Measurements from ENCODE around the gene ACTA1. TPM values are rescaled to one million over a fixed set of nuclear protein-coding genes. Genes with fewer than 3 reads are reported as not detected.
"Not testable (repeated sequence)": the region's sequence is repeated elsewhere in the genome, so short reads cannot be mapped to it uniquely, and the experiment has no call there.

The ACTA1 gene
- total and polyA plus RNA-seq, 4 donors = 0.06 to 0.33 (median 0.08) TPM; not detected in 1

DNA sequence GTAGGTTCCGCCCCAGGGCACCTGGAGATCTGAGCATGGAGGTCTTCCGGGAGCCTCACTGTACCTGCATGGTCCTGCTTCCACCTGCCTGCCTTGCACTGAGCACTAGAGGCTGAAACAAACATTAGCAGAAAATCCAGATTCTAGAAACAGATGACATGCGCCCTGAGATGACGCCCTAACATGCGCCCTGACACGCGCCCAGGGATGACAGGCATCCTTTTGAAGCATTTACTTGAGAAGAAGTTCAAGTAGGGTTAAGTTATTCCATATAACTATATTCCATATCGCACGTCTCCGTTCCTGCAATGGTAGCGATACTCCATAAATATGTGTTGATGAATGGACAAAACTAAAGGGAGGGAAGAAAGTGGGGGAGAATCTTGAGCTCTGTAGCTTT lies 13.7 kb downstream of the ACTA1 start (continued):
- TF ChIP-seq, protein P1, sequence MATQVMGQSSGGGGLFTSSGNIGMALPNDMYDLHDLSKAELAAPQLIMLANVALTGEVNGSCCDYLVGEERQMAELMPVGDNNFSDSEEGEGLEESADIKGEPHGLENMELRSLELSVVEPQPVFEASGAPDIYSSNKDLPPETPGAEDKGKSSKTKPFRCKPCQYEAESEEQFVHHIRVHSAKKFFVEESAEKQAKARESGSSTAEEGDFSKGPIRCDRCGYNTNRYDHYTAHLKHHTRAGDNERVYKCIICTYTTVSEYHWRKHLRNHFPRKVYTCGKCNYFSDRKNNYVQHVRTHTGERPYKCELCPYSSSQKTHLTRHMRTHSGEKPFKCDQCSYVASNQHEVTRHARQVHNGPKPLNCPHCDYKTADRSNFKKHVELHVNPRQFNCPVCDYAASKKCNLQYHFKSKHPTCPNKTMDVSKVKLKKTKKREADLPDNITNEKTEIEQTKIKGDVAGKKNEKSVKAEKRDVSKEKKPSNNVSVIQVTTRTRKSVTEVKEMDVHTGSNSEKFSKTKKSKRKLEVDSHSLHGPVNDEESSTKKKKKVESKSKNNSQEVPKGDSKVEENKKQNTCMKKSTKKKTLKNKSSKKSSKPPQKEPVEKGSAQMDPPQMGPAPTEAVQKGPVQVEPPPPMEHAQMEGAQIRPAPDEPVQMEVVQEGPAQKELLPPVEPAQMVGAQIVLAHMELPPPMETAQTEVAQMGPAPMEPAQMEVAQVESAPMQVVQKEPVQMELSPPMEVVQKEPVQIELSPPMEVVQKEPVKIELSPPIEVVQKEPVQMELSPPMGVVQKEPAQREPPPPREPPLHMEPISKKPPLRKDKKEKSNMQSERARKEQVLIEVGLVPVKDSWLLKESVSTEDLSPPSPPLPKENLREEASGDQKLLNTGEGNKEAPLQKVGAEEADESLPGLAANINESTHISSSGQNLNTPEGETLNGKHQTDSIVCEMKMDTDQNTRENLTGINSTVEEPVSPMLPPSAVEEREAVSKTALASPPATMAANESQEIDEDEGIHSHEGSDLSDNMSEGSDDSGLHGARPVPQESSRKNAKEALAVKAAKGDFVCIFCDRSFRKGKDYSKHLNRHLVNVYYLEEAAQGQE (IDR thresholded peaks at IDR 0.05) = no peak

DNA sequence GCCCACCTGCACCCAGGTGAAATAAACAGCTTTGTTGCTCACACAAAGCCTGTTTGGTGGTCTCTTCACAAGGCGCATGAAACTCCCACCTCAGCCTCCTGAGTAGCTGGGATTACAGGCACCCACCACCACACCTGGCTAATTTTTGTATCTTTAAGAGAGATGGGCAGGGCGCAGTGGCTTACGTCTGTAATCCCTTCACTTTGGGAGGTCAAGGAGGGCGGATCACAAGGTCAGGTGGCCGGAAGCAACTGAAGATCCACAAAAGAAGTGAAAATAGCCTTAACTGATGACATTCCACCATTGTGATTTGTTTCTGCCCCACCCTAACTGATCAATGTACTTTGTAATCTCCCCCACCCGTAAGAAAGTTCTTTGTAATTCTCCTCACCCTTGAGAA lies 15.3 kb downstream of the ACTA1 start:
- not testable (repeated sequence) for H3K27ac ChIP-seq (ENCODE audit: low read depth in 1 of 2, low read length in 2 of 2); H3K36me3 ChIP-seq (ENCODE audit: control insufficient read depth in 4 of 4, insufficient read depth in 3 of 4, low read depth in 1 of 4, low read length in 3 of 4)
- 77% methylated on average over 6 of the region's 6 CpGs for WGBS

DNA sequence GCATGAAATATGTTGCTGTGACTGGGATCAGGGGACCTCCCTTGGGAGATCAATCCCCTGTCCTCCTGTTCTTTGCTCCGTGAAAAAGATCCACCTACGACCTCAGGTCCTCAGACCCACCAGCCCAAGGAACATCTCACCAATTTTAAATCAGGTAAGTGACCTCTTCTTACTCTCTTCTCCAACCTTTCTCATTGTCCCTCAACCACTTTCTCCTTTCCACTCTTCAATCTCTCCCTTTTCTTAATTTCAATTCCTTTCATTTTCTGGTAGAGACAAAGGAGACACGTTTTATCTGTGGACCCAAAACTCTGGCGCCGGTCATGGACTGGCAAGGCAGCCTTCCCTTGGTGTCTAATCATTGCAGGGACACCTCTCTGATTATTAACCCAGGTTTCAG lies 21.1 kb downstream of the ACTA1 start:
- not testable (repeated sequence) for DNase-seq (ENCODE audit: low spot score); H3K9me3 ChIP-seq (ENCODE audit: control insufficient read depth in 4 of 4, low read length in 3 of 4); H3K9ac ChIP-seq (ENCODE audit: low read depth in 1 of 2, low read length in 2 of 2); H3K4me3 ChIP-seq (ENCODE audit: low read depth in 1 of 3, low read length in 3 of 3); H3K27me3 ChIP-seq (ENCODE audit: control insufficient read depth in 4 of 4, insufficient read depth in 4 of 4, low read length in 3 of 4); H3K36me3 ChIP-seq (ENCODE audit: control insufficient read depth in 4 of 4, insufficient read depth in 3 of 4, low read depth in 1 of 4, low read length in 3 of 4); H3K27ac ChIP-seq (ENCODE audit: low read depth in 1 of 2, low read length in 2 of 2); H3K4me1 ChIP-seq (ENCODE audit: control insufficient read depth in 4 of 4, insufficient read depth in 4 of 4, low read length in 3 of 4)
- 87% methylated on average over 5 of the region's 5 CpGs for WGBS

More for the DNA sequence above, 15.3 kb downstream of the ACTA1 start:
- not testable (repeated sequence) for H3K9me3 ChIP-seq (ENCODE audit: control insufficient read depth in 4 of 4, low read length in 3 of 4); DNase-seq (ENCODE audit: low spot score); H3K4me3 ChIP-seq (ENCODE audit: low read depth in 1 of 3, low read length in 3 of 3); H3K9ac ChIP-seq (ENCODE audit: low read depth in 1 of 2, low read length in 2 of 2); H3K4me1 ChIP-seq (ENCODE audit: control insufficient read depth in 4 of 4, insufficient read depth in 4 of 4, low read length in 3 of 4); H3K27me3 ChIP-seq (ENCODE audit: control insufficient read depth in 4 of 4, insufficient read depth in 4 of 4, low read length in 3 of 4)

DNA sequence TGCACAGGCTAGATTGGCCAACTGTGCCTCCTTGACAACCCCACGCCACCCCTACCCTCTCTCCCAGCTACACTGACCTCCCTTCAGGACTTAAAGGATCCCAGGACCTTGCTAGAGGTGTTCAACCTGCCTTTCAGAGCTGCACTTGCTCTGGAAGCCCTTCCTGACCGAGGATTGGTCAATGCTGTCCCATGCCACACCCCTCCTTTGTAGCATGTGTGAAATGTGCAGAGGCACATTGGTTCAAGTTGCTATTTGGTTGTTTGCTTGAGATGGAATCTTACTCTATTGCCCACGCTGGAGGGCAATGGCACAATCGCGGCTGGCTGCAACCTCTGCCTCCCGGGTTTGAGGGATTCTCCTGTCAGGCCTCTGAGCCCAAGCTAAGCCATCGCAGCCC lies 21.8 kb downstream of the ACTA1 start:
- no peak overlapping the region for H3K9ac ChIP-seq (ENCODE audit: low read depth in 1 of 2, low read length in 2 of 2)
- no peak for DNase-seq (ENCODE audit: low spot score)
- 78% methylated on average over 7 of the region's 7 CpGs for WGBS

More for the DNA sequence above, 21.8 kb downstream of the ACTA1 start:
- Histone ChIP-seq H3K4me3 (ENCODE audit: low read depth in 1 of 3, low read length in 3 of 3) (no peak overlapping the region), H3K36me3 (ENCODE audit: control insufficient read depth in 4 of 4, insufficient read depth in 3 of 4, low read depth in 1 of 4, low read length in 3 of 4) (no peaks in the 10 kb centered on the region), H3K27ac (ENCODE audit: low read depth in 1 of 2, low read length in 2 of 2) (no peak overlapping the region), H3K4me1 (ENCODE audit: control insufficient read depth in 4 of 4, insufficient read depth in 4 of 4, low read length in 3 of 4) (peaks cover 0 to 11% (median 6%) of the 10 kb centered on the region in 4 donors), H3K9me3 (ENCODE audit: control insufficient read depth in 4 of 4, low read length in 3 of 4) (no peaks in the 10 kb centered on the region), H3K27me3 (ENCODE audit: control insufficient read depth in 4 of 4, insufficient read depth in 4 of 4, low read length in 3 of 4) (peaks cover 0 to 11% (median 8%) of the 10 kb centered on the region in 4 donors)
- TF ChIP-seq RXRA (IDR thresholded peaks at IDR 0.05) (no peak), HNF4A (conservative IDR thresholded peaks at IDR 0.05) (no peak)
- TF ChIP-seq, protein P2, sequence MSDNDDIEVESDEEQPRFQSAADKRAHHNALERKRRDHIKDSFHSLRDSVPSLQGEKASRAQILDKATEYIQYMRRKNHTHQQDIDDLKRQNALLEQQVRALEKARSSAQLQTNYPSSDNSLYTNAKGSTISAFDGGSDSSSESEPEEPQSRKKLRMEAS (IDR thresholded peaks at IDR 0.05) = no peak
- TF ChIP-seq, protein P3, sequence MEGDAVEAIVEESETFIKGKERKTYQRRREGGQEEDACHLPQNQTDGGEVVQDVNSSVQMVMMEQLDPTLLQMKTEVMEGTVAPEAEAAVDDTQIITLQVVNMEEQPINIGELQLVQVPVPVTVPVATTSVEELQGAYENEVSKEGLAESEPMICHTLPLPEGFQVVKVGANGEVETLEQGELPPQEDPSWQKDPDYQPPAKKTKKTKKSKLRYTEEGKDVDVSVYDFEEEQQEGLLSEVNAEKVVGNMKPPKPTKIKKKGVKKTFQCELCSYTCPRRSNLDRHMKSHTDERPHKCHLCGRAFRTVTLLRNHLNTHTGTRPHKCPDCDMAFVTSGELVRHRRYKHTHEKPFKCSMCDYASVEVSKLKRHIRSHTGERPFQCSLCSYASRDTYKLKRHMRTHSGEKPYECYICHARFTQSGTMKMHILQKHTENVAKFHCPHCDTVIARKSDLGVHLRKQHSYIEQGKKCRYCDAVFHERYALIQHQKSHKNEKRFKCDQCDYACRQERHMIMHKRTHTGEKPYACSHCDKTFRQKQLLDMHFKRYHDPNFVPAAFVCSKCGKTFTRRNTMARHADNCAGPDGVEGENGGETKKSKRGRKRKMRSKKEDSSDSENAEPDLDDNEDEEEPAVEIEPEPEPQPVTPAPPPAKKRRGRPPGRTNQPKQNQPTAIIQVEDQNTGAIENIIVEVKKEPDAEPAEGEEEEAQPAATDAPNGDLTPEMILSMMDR (IDR thresholded peaks at IDR 0.05; ENCODE audit: low read depth, low read length, missing input control) = no peak
- TF ChIP-seq, protein P4, sequence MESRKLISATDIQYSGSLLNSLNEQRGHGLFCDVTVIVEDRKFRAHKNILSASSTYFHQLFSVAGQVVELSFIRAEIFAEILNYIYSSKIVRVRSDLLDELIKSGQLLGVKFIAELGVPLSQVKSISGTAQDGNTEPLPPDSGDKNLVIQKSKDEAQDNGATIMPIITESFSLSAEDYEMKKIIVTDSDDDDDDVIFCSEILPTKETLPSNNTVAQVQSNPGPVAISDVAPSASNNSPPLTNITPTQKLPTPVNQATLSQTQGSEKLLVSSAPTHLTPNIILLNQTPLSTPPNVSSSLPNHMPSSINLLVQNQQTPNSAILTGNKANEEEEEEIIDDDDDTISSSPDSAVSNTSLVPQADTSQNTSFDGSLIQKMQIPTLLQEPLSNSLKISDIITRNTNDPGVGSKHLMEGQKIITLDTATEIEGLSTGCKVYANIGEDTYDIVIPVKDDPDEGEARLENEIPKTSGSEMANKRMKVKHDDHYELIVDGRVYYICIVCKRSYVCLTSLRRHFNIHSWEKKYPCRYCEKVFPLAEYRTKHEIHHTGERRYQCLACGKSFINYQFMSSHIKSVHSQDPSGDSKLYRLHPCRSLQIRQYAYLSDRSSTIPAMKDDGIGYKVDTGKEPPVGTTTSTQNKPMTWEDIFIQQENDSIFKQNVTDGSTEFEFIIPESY (IDR thresholded peaks at IDR 0.05) = no peak
